Cardiac septum (tissue), 1 donor: ENCODE results near the gene SRL. TPM values are rescaled to one million over a fixed set of nuclear protein-coding genes. Genes with fewer than 3 reads are reported as not detected.
"Not testable (repeated sequence)": the region's sequence is repeated elsewhere in the genome, so short reads cannot be mapped to it uniquely, and the experiment has no call there.

Source experiments
- DNase-seq: peaks from one replicate; pipeline ENCODE4 v3.0.0-alpha.2; 2020; ENCODE audit warnings: low spot score
- intact Hi-C: fragments of 100-400 bp; cut with DNase I; formaldehyde crosslinking; loops from one replicate; pipeline ENCODE4 v1.14.0; 2022
- total RNA-seq: library from RNA; stranded (reverse); fragmentation: NEBNext Ultra II Directional; extraction: Animal tissue kit (Norgen Biotek cat#: 25700); gene quantifications from one replicate; pipeline ENCODE4 v1.2.1, GENCODE V29; 2021
- donor health status: DM: no; HTN: no; CAD: no.

SRL gene
- total RNA-seq, 1 donor from 2014 or later, result 400 TPM

GRCh38 chr16:4239020-4239419, 2.9 kb downstream of the SRL start:
- no peak for DNase-seq
- intact Hi-C loops, result no loop called here

GRCh38 chr16:4233431-4233830, 8.4 kb downstream of the SRL start:
- intact Hi-C loops, result no loop called here
- no peak for DNase-seq

- intact Hi-C loops, result loop anchor here (1.0 kb wide), 1 partner anchor 20 kb away; no protein-coding TSS in a partner anchor
- no peak for DNase-seq
These were observed 9.1 kb downstream of the SRL start for GRCh38 chr16:4232541-4233386.

- no peak for DNase-seq
- intact Hi-C loops, result loop anchor here (1.0 kb wide), 1 partner anchor 20 kb away; no protein-coding TSS in a partner anchor
These were observed 10.0 kb downstream of the SRL start for GRCh38 chr16:4231886-4232285.

- DNase-seq, result no peak
- intact Hi-C loops, result no loop called here
These were observed 10.5 kb downstream of the SRL start for GRCh38 chr16:4231367-4231766.

- DNase-seq, result no peak
- intact Hi-C loops, result no loop called here
These were observed 14.9 kb downstream of the SRL start for GRCh38 chr16:4227040-4227332.

- DNase-seq, result no peak
- intact Hi-C loops, result no loop called here
These were observed 15.4 kb downstream of the SRL start for GRCh38 chr16:4226251-4227039.

GRCh38 chr16:4225075-4225474, 16.8 kb downstream of the SRL start:
- intact Hi-C loops, result no loop called here

GRCh38 chr16:4220358-4220757, 21.5 kb downstream of the SRL start:
- DNase-seq, result no peak
- intact Hi-C loops, result no loop called here

More at GRCh38 chr16:4225075-4225474, 16.8 kb downstream of the SRL start:
- DNase-seq, result no peak

GRCh38 chr16:4218202-4218601, 23.7 kb downstream of the SRL start:
- intact Hi-C loops, result no loop called here
- DNase-seq, result no peak

GRCh38 chr16:4217204-4218131, 24.4 kb downstream of the SRL start:
- intact Hi-C loops, result no loop called here
- DNase-seq, result no peak

- intact Hi-C loops, result no loop called here
- no peak for DNase-seq
These were observed 25.3 kb downstream of the SRL start for GRCh38 chr16:4216596-4216995.

GRCh38 chr16:4215106-4215505, 26.8 kb downstream of the SRL start:
- intact Hi-C loops, result no loop called here
- no peak for DNase-seq

GRCh38 chr16:4214215-4214621, 27.7 kb downstream of the SRL start:
- intact Hi-C loops, result no loop called here
- no peak for DNase-seq

GRCh38 chr16:4213737-4214136, 28.1 kb downstream of the SRL start:
- no peak for DNase-seq
- intact Hi-C loops, result no loop called here

- intact Hi-C loops, result loop anchor here (1.0 kb wide), 1 partner anchor 19 kb away; no protein-coding TSS in a partner anchor
- no peak for DNase-seq
These were observed 29.0 kb downstream of the SRL start for GRCh38 chr16:4212934-4213296.

- intact Hi-C loops, result loop anchor here (1.0 kb wide), 1 partner anchor 20 kb away; no protein-coding TSS in a partner anchor
These were observed 29.5 kb downstream of the SRL start for GRCh38 chr16:4212211-4212933.

GRCh38 chr16:4211445-4212210, 30.3 kb downstream of the SRL start:
- intact Hi-C loops, result loop anchor here (1.0 kb wide), 1 partner anchor 21 kb away; no protein-coding TSS in a partner anchor
- not testable (repeated sequence) for DNase-seq

More at GRCh38 chr16:4212211-4212933, 29.5 kb downstream of the SRL start:
- DNase-seq, result peak; percentile 91
